Brain pericyte (primary cell): Measurements from ENCODE around the gene UTP3.
"Not testable (repeated sequence)": the region's sequence is repeated elsewhere in the genome, so short reads cannot be mapped to it uniquely, and the experiment has no call there.

Experiments used
- DNase-seq: peaks from one replicate; pipeline ENCODE4 v3.0.0-alpha.2; 2012; ENCODE audit warnings: low read depth, low spot score

The UTP3 gene

DNA sequence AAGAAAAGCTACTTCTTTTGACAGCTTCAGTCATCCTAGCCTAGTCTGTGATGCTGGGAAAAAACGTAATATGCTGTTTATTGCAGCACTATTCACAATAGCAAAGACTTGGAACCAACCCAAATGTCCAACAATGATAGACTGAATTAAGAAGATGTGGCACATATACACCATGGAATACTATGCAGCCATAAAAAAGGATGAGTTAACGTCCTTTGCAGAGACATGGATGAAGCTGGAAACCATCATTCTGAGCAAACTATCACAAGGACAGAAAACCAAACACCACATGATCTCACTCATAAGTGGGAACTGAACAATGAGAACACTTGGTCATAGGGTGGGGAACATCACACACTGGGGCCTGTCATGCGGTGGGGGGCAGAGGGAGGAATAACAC lies 6.2 kb upstream of the UTP3 start:
- DNase-seq: not testable (repeated sequence)

DNA sequence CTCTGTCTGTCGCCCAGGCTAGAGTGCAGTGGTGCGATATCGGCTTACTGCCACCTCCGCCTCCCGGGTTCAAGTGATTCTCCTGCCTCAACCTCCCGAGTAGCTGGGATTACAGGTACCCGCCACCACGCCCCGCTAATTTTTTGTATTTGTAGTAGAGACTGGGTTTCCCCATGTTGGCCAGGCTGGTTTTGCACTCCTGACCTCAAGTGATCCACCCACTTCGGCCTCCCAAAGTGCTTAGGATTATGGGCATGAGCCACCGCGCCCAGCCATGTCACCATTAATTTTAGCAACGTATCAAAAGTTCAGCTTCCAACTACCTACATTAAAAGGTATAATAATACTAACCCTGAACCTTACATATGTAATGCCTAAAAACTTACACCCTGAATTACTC lies 940 bp upstream of the UTP3 start:
- DNase-seq: no peak

DNA sequence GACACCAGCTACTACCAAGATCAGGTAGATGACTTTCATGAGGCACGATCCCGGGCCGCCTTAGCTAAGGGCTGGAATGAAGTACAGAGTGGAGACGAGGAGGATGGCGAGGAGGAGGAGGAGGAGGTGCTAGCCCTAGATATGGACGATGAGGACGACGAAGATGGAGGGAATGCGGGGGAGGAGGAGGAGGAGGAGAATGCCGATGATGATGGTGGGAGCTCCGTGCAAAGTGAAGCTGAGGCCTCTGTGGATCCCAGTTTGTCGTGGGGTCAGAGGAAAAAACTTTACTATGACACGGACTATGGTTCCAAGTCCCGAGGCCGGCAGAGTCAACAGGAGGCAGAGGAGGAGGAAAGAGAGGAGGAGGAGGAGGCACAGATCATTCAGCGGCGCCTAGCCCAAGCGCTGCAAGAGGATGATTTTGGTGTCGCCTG lies 481 bp downstream of the UTP3 start:
- no peak for DNase-seq

DNA sequence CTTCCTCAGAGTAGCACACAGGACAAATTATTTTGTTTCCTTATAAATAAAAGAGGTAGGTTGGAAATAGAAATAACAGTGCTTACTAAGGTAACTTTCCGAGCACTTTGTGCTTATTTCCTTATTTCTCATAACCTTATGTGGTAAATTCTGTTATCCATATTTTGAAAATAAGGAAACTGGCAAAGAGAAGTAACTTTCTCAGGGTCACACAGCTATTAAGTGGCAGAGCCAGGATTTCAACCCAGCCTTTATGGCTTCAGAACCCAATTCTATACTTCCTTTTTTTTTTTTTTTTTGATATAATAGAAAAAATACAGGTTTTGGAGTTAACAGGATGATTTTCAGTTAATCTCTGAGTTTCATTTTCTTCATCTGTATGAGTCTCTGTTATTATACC lies 3.3 kb downstream of the UTP3 start:
- DNase-seq: no peak

DNA sequence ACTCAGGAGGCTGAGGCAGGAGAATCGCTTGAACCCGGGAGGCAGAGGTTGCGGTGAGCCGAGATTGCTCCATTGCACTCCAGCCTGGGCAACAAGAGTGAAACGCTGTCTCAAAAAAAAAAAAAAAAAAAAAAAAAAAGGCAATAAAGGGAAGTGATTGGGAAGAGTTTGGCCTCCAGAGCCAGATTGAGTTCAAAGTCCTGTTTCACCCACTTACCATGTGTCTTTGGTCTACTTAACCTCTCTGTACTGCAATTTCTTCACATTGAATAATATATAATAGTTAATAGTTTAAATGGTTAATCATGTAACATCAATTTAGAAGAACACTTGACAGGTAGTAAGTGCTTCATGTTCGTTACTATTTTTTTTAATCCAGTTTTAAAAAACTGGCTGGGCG lies 6.3 kb downstream of the UTP3 start:
- not testable (repeated sequence) for DNase-seq

DNA sequence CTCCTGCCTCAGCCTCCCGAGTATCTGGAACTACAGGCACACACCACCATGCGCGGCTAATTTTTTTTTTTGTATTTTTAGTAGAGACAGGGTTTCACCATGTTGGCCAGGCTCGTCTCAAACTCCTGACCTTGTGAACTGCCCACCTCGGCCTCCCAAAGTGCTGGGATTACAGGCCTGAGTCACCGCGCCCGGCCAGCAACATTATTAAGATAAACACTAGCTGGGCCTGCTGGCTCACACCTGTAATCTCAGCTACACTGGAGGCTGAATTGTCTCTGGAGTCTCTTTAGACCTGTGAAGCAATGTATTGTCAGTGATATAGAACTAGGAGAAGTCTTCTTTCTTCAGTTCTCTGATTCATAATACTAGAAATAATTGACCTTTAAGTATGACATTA lies 10.1 kb downstream of the UTP3 start:
- DNase-seq: not testable (repeated sequence)

DNA sequence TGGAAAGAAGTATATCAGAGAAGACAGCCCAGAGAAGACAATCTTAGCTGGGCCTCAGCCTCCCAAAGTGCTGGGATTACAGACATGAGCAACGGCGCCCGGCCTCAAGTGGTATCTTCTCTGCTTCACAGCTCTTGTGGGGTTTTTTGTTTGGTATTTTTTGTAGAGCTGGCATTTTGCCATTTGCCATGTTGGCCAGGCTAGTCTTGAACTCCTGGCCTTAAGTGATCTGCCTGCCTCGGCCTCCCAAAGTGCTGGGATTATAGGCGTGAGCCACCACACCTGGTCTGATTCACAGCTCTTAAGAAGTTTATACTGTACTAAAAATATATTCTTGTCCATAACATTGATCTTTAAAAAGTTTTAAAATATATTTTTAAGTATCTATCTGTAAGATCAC lies 12.4 kb downstream of the UTP3 start:
- DNase-seq: no peak

DNA sequence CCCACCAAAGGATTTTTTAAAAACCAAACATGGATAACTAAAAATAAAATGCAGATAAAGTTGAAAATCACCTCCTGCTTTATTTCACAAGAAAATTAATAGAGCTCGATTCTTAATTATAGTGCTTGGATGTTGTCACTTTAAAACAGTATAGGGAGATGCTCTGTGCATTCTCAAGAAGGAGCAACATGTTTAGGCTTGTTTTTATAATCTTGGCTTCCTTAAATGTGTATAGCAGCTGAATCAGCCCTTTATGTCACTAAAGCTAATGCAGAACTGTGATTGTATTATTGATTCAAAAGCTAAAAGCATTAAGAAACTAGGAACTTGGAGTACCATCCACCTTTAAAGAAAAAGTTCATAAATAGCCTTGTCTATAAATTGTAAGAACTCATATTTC lies 12.9 kb downstream of the UTP3 start:
- no peak for DNase-seq

DNA sequence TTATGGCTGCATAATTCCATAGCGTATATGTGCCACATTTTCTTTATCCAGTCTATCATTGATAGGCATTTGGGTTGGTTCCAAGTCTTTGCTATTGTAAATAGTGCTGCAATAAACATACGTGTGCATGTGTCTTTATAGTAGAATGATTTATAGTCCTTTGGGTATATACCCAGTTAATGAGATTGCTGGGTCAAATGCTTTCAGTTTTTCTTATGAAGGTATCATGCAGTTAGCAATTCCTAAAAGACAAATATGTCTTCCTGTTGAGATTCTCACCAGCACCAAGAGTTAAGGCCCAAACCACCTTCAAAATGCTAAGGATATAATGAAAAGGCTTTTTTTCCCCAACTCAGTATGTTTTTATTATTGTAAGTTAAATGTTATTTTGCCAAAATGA lies 14.3 kb downstream of the UTP3 start:
- DNase-seq: not testable (repeated sequence)

DNA sequence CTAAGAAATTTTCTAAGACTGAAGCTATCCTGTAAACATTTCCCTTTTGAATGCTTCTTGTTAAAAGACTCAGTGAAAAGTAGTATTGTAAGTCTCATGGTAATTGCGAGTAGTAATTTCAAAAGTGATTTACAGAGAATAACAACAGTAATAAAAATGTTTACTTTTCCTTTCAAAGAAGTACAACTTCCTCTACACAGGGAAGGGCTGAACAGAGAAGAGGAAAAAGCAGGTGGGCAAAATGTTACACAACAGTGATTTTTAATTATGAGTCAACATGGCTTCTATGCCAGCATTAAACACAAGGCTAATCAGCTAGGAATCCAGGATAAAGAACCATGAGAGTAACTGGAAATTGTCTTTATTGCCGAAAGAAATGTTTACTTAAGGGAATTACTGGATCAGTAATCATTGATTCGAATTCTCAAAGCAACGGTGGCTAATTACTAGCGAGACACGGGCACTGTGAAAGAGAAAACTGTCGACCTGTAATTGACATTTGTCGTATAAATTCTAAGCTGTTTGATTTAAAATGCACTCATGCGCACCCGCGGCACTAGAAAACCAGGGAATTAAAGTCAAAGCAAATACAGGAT lies 15.4 kb downstream of the UTP3 start:
- DNase-seq: no peak

DNA sequence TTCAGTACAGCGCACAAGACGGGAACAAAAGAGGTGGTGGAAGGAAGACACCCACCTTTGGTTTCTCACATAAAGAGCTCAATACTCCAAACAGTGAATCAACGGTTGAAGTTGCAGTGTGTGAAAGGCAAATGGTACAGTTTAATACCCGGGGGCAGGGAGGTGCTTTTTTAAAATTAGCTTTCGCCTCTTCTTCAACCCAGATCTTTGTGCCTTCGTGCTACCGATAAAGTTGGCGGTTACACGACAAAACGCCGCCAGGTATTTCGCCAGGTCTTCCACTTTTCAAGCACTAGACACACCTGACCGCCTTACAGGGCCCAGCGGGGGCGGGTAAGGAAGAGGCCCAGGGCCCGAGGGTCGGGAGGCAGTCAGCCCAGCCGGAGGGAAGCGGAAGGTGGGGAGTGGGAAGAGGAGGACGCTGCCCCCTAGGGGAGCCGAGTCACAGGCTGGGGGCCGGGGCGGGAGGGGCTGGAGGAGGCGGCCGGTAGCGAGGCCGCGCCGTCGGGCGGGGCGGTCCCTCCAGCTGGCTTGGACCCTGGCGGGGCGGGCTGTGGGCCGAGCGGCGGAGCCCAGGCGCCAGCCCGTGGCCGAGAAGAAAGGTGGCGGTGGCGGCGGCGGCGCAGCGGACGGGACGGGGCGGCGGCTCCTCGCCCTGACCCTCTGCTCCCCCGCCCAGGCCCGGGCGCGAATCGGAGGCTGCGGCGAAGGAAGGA lies 16.0 kb downstream of the UTP3 start:
- no peak for DNase-seq

DNA sequence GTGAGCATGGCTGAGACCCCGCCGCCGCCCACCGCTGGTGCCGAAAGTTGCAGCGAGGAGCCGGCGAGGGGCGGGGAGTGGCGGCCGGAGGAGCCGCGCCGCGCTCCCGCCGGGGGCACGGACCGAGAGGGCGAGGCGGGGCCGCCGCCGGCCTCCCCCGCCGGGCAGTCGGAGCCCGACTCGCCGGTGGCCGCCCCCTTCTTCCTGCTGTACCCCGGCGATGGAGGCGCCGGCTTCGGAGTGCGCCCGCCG lies 16.5 kb downstream of the UTP3 start:
- no peak for DNase-seq

DNA sequence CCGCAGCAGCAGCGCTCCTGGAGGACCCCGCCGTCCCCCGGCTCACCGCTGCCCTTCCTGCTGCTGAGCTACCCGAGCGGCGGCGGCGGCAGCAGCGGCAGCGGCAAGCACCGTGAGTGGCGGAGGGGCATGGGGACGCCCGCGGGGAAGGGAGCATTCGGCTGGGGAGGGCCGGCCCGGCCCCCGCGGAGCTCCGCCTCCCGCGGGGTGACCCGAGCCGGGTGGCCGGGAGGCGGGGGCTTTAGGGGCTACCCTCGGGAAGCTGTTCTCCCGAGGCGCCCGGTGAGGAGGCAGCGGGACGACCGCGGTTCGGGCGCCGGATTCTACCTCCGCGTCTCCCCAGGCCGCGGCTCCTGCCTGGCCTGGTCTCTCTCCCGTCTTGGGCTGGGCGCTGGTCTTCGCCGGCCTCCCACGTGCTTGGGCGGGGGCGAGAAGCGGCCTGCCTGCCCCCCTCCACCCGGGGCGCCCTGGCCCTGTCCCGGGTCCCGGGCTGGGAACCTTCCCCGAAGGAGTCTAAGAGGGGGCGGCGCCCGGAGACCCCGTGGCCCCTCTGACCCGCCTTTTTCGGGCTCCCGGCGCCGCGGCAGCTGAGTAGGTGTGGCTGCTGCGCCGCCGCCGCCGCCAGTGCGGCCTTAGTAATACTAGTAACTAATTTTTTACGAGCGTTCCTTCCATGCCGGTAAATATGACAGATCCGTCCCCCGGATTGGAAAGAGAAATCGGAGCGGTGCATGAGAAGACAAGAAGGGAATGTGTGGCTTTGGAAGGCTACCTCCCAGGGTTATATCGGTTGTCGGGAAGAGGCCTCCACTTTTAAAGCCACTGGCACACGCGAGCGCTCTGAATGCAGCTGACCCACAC lies 17.1 kb downstream of the UTP3 start:
- no peak for DNase-seq

DNA sequence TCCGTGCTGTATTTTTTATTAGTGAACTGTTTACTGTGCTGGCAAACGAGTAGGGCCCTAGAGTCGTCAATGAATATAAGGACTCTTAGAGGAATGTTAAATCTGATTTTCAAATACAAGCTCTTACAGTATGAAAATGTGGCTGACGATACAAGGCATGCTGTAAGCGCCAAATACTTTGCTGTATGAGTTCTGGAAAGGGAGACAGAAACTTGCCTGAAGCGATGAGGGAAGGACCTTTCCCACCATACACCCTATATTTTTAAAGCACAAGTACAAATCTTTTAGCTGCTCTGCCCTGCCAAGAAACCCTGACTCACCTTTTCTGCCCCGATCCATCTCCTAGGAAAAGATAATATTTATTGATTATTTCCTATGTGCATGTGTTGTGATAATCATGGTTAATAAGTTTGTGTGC lies 17.7 kb downstream of the UTP3 start:
- no peak for DNase-seq

DNA sequence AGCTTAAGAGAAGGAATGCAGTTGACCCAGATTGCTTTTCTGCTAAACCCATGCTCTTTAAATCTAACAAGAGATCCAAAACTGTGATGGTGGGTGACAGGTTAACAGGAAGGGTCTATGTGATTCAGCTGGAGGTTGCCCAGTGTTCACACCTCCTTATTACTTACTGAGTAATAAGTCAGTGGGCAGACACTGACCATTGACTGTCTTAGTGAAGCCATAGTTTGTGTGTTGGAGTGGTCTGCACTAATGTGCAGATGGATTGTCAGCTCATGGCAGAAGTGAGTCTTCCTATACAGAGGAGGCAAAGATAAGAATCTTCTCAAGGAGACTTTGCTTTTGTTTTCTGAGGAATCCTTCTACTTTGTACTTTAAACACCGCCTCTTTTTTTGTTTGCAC lies 18.2 kb downstream of the UTP3 start:
- no peak for DNase-seq

DNA sequence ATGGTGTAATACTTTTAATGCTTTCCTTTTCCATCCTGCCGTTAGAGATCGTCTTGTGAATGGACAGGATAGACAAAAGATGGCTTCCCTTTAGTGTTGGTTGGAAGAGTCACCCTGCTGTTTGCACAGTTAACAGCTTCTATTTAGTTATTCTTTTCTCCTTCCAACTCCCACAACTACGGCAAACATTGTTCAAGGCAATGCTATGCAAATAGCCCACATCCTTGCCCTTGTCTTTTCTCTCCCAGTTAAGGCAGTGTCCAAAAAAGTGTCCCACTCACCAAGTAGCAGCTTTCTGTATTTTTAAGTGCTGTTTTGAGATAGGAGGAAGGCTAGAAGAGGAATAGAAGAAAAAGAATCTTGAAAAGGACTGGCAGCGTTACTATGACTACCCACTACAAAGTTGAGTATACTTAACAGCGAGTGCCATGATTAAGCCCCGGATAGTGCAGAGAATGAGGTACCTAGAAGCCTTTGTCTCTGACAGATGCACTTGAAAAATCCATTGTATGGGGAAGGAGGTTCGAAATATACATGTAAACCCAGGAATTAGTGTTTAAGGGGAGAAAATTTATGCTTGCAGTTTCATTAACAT lies 21.4 kb downstream of the UTP3 start:
- DNase-seq: no peak

DNA sequence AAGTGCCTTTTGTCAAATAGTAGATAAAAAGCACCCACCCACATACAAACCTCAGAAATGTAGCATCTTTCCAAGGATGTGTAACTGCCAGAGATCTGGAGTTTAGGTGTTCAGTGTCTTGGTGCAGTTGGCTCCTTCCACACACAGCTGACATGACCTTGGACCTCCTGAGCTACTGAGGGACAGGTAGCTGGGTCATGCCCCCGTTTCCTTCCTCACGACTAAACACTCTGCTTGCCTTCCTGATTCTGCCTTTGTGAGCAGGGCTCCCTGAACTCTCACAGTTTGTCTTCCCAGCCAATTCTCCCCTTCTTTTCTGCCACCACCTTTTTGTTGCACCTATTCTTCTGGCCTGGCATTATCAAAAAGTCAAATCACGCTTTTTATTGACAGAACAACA lies 23.3 kb downstream of the UTP3 start:
- DNase-seq: no peak

DNA sequence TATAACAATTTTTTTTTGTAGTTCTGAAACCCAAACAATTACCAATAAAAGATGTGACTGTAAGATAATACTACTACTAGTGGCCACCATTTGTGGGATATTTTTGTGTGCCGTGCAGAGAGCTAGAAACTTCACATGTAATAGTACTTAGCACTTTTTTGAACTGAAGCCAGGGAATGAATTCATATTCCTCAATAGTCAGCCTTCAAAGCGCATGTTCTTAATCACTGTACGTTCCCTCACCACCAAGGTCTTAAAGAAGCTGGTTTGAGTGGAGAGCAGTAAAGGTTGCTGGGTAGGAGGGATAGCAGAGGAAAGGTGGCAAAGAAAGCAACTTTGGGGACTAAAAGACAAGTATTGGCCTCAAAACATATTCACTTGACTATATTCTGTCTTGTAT lies 23.8 kb downstream of the UTP3 start:
- DNase-seq: no peak

DNA sequence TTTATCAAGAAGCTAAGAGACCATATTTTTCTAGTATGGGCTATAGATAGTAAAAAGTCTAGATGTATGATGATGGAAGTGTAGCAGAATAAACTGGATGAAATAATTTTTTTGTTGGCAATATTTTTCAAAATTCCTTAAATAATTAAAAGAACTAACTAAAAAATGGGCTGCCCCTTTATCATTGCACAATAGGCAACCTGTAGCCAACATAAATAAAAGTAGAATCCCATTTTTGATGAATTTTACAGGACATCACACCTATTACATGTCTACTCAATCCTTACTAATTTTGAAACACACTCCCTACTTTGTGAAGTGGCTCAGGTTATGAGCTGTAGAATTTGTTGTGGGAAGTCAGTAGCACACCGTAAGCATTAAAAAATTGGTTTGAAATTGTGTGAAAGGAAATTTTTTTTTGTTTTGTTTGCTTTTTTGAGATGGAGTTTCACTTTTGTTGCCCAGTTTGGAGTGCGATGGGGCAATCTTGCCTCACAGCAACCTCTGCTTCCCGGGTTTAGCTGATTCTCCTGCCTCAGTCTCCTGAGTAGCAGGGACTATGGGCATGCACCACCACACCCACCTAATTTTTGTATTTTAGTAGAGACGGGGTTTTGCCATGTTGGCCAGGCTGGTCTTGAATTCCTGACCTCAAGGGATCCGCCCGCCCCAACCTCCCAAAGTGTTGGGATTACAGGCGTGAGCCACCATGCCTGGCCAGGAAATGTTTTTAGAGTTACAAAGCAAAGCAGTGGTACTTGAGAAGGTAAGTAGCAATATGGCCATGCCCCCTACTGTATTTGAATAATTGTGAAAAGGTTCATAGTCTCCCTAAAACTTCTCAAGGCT lies 24.5 kb downstream of the UTP3 start:
- DNase-seq: no peak

DNA sequence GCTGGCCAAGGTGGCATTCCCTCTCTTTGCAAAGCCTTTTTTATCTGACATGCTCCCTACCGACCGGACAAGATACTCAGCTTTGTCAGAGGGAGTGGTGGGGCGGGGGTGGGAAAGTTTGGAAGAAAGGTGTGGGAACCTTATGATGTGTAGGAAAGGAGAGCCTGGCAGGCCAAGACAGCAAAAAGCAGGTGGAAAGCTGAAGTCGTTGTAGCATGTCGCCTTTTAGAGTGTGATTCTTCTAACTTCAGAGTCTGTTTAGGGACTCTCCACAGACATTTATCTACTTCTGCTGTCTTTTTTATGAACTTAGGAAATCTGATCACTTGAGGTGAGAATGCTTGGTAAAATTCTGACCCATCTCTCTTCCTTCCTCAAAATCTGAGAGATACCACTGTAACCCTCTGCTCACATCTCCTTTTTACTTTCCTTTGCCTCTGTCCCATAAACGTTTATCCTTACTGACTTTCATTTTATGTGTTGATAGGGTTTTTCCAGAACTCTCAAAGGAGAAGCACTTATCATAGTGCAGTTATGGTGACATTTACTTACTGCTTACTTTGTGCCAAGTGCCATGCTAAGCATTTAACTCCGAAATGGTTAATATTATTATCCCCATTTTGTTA lies 25.2 kb downstream of the UTP3 start:
- DNase-seq: no peak
